Stimulated activated CD8-positive, alpha-beta memory T cell treated with anti-CD3 and anti-CD28 coated beads, Interleukin-7, amount 100 ng/mL, for 4 hours (primary cell): ENCODE measurements around the gene KLF18.
"Not testable (repeated sequence)": the region's sequence is repeated elsewhere in the genome, so short reads cannot be mapped to it uniquely, and the experiment has no call there.

ENCODE experiments used
- DNase-seq, 2 donors: peaks; one replicate each; pipeline ENCODE4 v3.0.0-alpha.2; 2020; ENCODE audit warnings: low read depth in 2 of 2

The KLF18 gene

GRCh38 chr1:44120398-44120949 is 21.0 kb downstream of the KLF18 start:
- DNase-seq: no peak

- no peak for DNase-seq
Measured at GRCh38 chr1:44119525-44119924, 21.9 kb downstream of the KLF18 start.

- DNase-seq: no peak
Measured at GRCh38 chr1:44118682-44119081, 22.7 kb downstream of the KLF18 start, which contains the start of gene KLF17. KLF17 (plus strand) TSS chr1:44118821; CDS start chr1:44118908, 87 bp downstream.

GRCh38 chr1:44117272-44117671 is 24.2 kb downstream of the KLF18 start:
- DNase-seq: not testable (repeated sequence)

- no peak for DNase-seq
Measured at GRCh38 chr1:44114098-44114497, 27.3 kb downstream of the KLF18 start.

- DNase-seq: no peak
Measured at GRCh38 chr1:44113095-44113609, 28.3 kb downstream of the KLF18 start.

- no peak for DNase-seq
Measured at GRCh38 chr1:44112486-44112885, 28.9 kb downstream of the KLF18 start.

GRCh38 chr1:44111861-44112260 is 29.6 kb downstream of the KLF18 start:
- DNase-seq: no peak

- DNase-seq: no peak
Measured at GRCh38 chr1:44110916-44111315, 30.5 kb downstream of the KLF18 start.

- no peak for DNase-seq
Measured at GRCh38 chr1:44108971-44109370, 32.5 kb downstream of the KLF18 start.

GRCh38 chr1:44108241-44108640 is 33.2 kb downstream of the KLF18 start:
- no peak for DNase-seq

- no peak for DNase-seq
Measured at GRCh38 chr1:44105810-44106209, 35.6 kb downstream of the KLF18 start.

GRCh38 chr1:44103270-44104131 is 37.9 kb downstream of the KLF18 start:
- no peak for DNase-seq

GRCh38 chr1:44101328-44101727 is 40.1 kb downstream of the KLF18 start:
- DNase-seq: no peak

- no peak for DNase-seq
Measured at GRCh38 chr1:44100183-44100868, 41.1 kb downstream of the KLF18 start.

GRCh38 chr1:44094047-44094446 is 47.4 kb downstream of the KLF18 start:
- no peak for DNase-seq

- DNase-seq: no peak
Measured at GRCh38 chr1:44090429-44091252, 50.8 kb downstream of the KLF18 start.

- no peak for DNase-seq
Measured at GRCh38 chr1:44089371-44090048, 51.9 kb downstream of the KLF18 start.
